Ishikawa (cell line): ENCODE measurements around the gene IFT43.

Experiments
- CEBPB ChIP-seq: IDR thresholded peaks from 2 replicates; pipeline ENCODE4 v1.6.1; 2012
- CREB1 ChIP-seq: IDR thresholded peaks from 2 replicates; pipeline ENCODE4 v1.6.1; 2012; ENCODE audit warnings: low read depth
- EGR1 ChIP-seq: IDR thresholded peaks from 2 replicates; pipeline ENCODE4 v1.6.1; 2012
- EP300 ChIP-seq: IDR thresholded peaks from 2 replicates; pipeline ENCODE4 v1.6.1; 2012; ENCODE audit warnings: borderline replicate concordance
- FOXM1 ChIP-seq: IDR thresholded peaks from 2 replicates; pipeline ENCODE4 v1.6.1; 2012; ENCODE audit warnings: low read depth, borderline replicate concordance
- NFIC ChIP-seq: IDR thresholded peaks from 2 replicates; pipeline ENCODE4 v1.6.1; 2012
- RAD21 ChIP-seq: IDR thresholded peaks from 2 replicates; pipeline ENCODE4 v1.6.1; 2012; ENCODE audit warnings: low read depth
- REST ChIP-seq: IDR thresholded peaks from 2 replicates; pipeline ENCODE4 v1.6.1; 2012; ENCODE audit warnings: low read depth, mild to moderate bottlenecking
- TAF1 ChIP-seq: IDR thresholded peaks from 2 replicates; pipeline ENCODE4 v1.6.1; 2012; ENCODE audit warnings: low read depth, mild to moderate bottlenecking
- TCF12 ChIP-seq: IDR thresholded peaks from 2 replicates; pipeline ENCODE4 v1.6.1; 2012; ENCODE audit warnings: low read depth
- TEAD4 ChIP-seq: IDR thresholded peaks from 2 replicates; pipeline ENCODE4 v1.6.1; 2012
- YY1 ChIP-seq: IDR thresholded peaks from 2 replicates; pipeline ENCODE4 v1.6.1; 2012; ENCODE audit warnings: low read depth
- ZBTB7A ChIP-seq: IDR thresholded peaks from 2 replicates; pipeline ENCODE4 v1.6.1; 2012; ENCODE audit warnings: low read depth
- TF ChIP-seq, protein P1 (sequence below): IDR thresholded peaks from 2 replicates; pipeline ENCODE4 v1.6.1; 2012
- TF ChIP-seq, protein P2 (sequence below): IDR thresholded peaks from 2 replicates; pipeline ENCODE4 v1.6.1; 2012

IFT43 gene

GRCh38 chr14:76056128-76056527, 70.6 kb downstream of the IFT43 start:
- TF ChIP-seq RAD21 (peak; percentile 19; the same call in 1 of the 2 replicates), TCF12 (no peak)

GRCh38 chr14:76057914-76058313, 72.4 kb downstream of the IFT43 start:
- no peak for TF ChIP-seq YY1
- no peak for TF ChIP-seq NFIC
- no peak for TF ChIP-seq ZBTB7A
- TF ChIP-seq EP300 = no peak
- TF ChIP-seq FOXM1 = no peak
- TF ChIP-seq CREB1 = no peak
- no peak for TF ChIP-seq EGR1
- no peak for TF ChIP-seq CEBPB

DNA sequence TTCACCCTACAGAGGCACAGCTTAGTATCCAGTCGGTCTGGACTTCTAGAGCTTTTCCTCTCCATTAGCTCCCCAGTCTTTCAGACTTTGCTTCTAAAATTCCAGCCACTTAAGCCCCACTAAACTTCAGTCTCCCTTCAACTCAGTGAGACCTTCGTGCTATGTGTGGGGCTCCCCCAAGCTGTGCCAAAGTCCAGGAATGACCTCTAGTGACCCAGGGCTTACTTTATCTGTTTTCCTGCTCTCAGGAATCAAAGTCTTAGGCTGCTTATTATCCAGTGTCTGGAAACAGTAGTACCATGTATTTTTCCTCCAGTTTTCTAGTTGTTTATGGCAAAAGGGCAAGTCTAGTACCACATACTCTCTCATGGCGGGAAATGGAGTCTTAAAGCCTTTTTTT, 77.8 kb downstream of the IFT43 start:
- TF ChIP-seq NFIC (no peak), EGR1 (no peak), CREB1 (no peak), TAF1 (no peak)

- TF ChIP-seq REST (no peak), ZBTB7A (no peak), NFIC (no peak), YY1 (no peak), TAF1 (no peak), EGR1 (no peak), CEBPB (no peak), TCF12 (no peak), FOXM1 (no peak), RAD21 (no peak), EP300 (no peak), TEAD4 (no peak), CREB1 (no peak)
- TF ChIP-seq, protein P1, sequence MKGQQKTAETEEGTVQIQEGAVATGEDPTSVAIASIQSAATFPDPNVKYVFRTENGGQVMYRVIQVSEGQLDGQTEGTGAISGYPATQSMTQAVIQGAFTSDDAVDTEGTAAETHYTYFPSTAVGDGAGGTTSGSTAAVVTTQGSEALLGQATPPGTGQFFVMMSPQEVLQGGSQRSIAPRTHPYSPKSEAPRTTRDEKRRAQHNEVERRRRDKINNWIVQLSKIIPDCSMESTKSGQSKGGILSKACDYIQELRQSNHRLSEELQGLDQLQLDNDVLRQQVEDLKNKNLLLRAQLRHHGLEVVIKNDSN = no peak
- TF ChIP-seq, protein P2, sequence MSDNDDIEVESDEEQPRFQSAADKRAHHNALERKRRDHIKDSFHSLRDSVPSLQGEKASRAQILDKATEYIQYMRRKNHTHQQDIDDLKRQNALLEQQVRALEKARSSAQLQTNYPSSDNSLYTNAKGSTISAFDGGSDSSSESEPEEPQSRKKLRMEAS = no peak
Measured at GRCh38 chr14:76065519-76065918, 80.0 kb downstream of the IFT43 start.

DNA sequence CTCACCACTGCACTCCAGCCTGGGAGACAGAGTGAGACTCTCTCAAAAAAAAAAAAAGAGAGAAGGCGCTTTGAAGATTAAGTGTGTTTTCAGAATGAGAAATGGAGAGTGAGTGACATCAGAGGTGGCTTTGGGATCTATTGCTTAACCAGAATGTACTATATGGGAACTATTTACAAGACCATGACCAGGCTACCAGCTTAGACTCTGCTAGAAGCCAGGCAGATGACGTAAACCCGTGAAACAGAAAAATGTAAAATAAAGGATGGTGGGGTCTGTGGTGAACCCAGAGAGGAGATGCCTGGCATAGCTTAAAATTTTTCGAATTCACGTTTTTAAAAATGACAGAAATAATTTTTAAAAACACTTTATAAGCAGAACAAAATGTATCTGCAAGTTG, 82.0 kb downstream of the IFT43 start:
- no peak for TF ChIP-seq CREB1
- no peak for TF ChIP-seq RAD21
- TF ChIP-seq EP300 = no peak
- no peak for TF ChIP-seq ZBTB7A
- TF ChIP-seq, protein P1 = no peak
- no peak for TF ChIP-seq TCF12
- TF ChIP-seq, protein P2 = no peak
- TF ChIP-seq YY1 = no peak
- no peak for TF ChIP-seq EGR1
- TF ChIP-seq NFIC = no peak
- TF ChIP-seq TAF1 = no peak

DNA sequence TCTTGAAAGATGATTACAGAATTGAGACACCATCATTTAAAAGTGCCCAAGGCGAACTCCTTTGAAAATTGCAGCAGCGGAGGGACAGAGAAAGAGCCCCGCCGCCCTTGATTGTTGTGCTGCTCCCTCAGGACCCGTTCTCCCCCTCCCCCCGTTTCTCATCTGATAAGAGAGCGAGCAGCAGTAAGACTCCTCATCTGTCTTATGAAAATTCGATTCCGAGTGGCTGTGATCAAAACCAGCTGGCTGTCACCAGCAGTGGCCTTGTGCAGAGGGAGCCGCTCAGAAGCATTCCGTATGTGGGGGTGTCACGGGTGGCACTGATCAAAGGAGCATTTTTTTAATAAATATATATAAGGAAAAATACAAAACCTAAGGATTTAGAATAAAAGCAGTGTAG, 88.2 kb downstream of the IFT43 start:
- TF ChIP-seq FOXM1 (no peak), TEAD4 (no peak), YY1 (no peak), EP300 (no peak), TAF1 (no peak), CREB1 (no peak), NFIC (no peak), CEBPB (no peak), TCF12 (no peak), EGR1 (no peak), ZBTB7A (no peak), REST (no peak), RAD21 (no peak)
- TF ChIP-seq, protein P2 = no peak
- TF ChIP-seq, protein P1 = no peak
